GM12892 (cell line): ENCODE measurements around the gene ANTXR1.

ENCODE experiments used
- POLR2A ChIP-seq: IDR thresholded peaks from 2 replicates; pipeline ENCODE4 v1.6.1; 2011; ENCODE audit warnings: low read depth, low read length, control low read depth
- POLR2AphosphoS5 ChIP-seq: IDR thresholded peaks from 2 replicates; pipeline ENCODE4 v1.6.1; 2011; ENCODE audit warnings: low read depth, low read length, control low read depth

GRCh38 chr2:69241664-69242514, 228.9 kb downstream of the ANTXR1 start:
- TF ChIP-seq POLR2A (no peak), POLR2AphosphoS5 (no peak)
